HCT116 (cell line): ENCODE measurements around the gene C1orf122. TPM values are rescaled to one million over a fixed set of nuclear protein-coding genes. Genes with fewer than 3 reads are reported as not detected.

Experiments
- ATAC-seq: fragments of 200-7000 bp; cut with Tn5 transposase; 2 replicates; pipeline ENCODE4 v1.9.1; 2020; ENCODE audit warnings: mild to moderate bottlenecking, moderate library complexity
- BruUV-seq: library from RNA; stranded (reverse); fragments of 400-500 nt; replicated peaks from 2 replicates; lab custom pipeline; 2021; lab: Mats Ljungman, UMichigan
- CTCF ChIA-PET: fragments of 300-600 bp; sonication (Branson Sonifier 250); formaldehyde crosslinking; loops from one replicate; lab custom pipeline; 2021; ENCODE audit warnings: antibody characterized with exemption; lab: Charles Lee
- POLR2A ChIA-PET: fragments of 300-600, 350-600 bp; sonication (Branson Sonifier 250); formaldehyde crosslinking; loops from one replicate; lab custom pipeline; 2021; ENCODE audit warnings: antibody characterized with exemption; lab: Charles Lee
- RAD21 ChIA-PET, 2 experiments: fragments of 300-600 bp; sonication (Branson Sonifier 250); formaldehyde crosslinking; loops; one replicate each; lab custom pipeline; 2023; ENCODE audit warnings: low total read pairs in 2 of 2; ENCODE audit not compliant: uncharacterized antibody in 2 of 2, unreplicated experiment in 2 of 2, low non-redundant PET in 1 of 2; lab: Charles Lee
- DNase-seq: peaks from one replicate; pipeline ENCODE4 v3.0.0-alpha.2; 2010; ENCODE audit warnings: low read depth, low spot score
- H2AFZ ChIP-seq: fragments of 200-600 bp; shearing (Covaris generic), sonication (generic); 2 replicates; pipeline ENCODE4 v1.6.1; 2017; ENCODE audit warnings: low read depth, mixed run types, mixed read lengths, antibody characterized with exemption, low read length; ENCODE audit not compliant: poor library complexity, severe bottlenecking
- H3K27ac ChIP-seq: 2 replicates; pipeline ENCODE4 v1.5.1; 2012; ENCODE audit warnings: low read depth, low read length
- H3K27me3 ChIP-seq: fragments of 200-600 bp; sonication (generic); 2 replicates; pipeline ENCODE4 v1.6.1; 2016; ENCODE audit warnings: mixed run types, low read length, mixed read lengths; ENCODE audit not compliant: insufficient read depth
- H3K36me3 ChIP-seq, 2 experiments: fragments of 200-500 bp in 1 of 2; fragments of 200-600 bp in 1 of 2; sonication (Bioruptor generic) in 1 of 2; sonication (generic) in 1 of 2; 2 replicates each; pipeline versions ENCODE4 v1.5.1 to v1.6.1; 2014 to 2016; ENCODE audit warnings: low read length in 2 of 2, inconsistent platforms in 1 of 2, mixed read lengths in 1 of 2, mixed run types in 1 of 2; ENCODE audit not compliant: insufficient read depth in 2 of 2, control insufficient read depth in 1 of 2
- H3K4me1 ChIP-seq, 2 experiments: fragments of 200-600 bp in 1 of 2; sonication (generic) in 1 of 2; 2 replicates each; pipeline versions ENCODE4 v1.5.1 to v1.6.1; 2012 to 2017; ENCODE audit warnings: low read length in 2 of 2, inconsistent platforms in 1 of 2, mild to moderate bottlenecking in 1 of 2, mixed read lengths in 1 of 2, mixed run types in 1 of 2, moderate library complexity in 1 of 2; ENCODE audit not compliant: insufficient read depth in 2 of 2, control insufficient read depth in 1 of 2
- H3K4me2 ChIP-seq: fragments of 200-600 bp; sonication (generic); 2 replicates; pipeline ENCODE4 v1.6.1; 2017; ENCODE audit warnings: mixed run types, low read length, mixed read lengths
- H3K4me3 ChIP-seq, 2 experiments: fragments of 200-600 bp in 1 of 2; sonication (generic) in 1 of 2; replicated peaks in 1 of 2; 2 replicates each; pipeline ENCODE4 v1.5.1; 2011 to 2016; ENCODE audit warnings: low read length in 2 of 2, control low read depth in 1 of 2, low read depth in 1 of 2, mild to moderate bottlenecking in 1 of 2, mixed read lengths in 1 of 2, mixed run types in 1 of 2
- H3K79me2 ChIP-seq: fragments of 200-600 bp; sonication (generic); 2 replicates; pipeline ENCODE4 v1.6.1; 2017; ENCODE audit warnings: mild to moderate bottlenecking, mixed run types, low read length, moderate library complexity, mixed read lengths; ENCODE audit not compliant: insufficient read depth
- H3K9ac ChIP-seq: fragments of 200-600 bp; sonication (generic); 2 replicates; pipeline ENCODE4 v1.6.1; 2016; ENCODE audit warnings: low read length, mixed read lengths
- H3K9me2 ChIP-seq: fragments of 200-600 bp; sonication (generic), shearing (Covaris generic); 2 replicates; pipeline ENCODE4 v1.6.1; 2017; ENCODE audit warnings: mixed run types, mild to moderate bottlenecking, moderate library complexity; ENCODE audit not compliant: insufficient read depth
- H3K9me3 ChIP-seq, 2 experiments: fragments of 200-500 bp in 1 of 2; fragments of 200-600 bp in 1 of 2; sonication (Bioruptor generic) in 1 of 2; sonication (generic) in 1 of 2; 2 replicates each; pipeline ENCODE4 v1.6.1; 2014 to 2017; ENCODE audit warnings: low read length in 2 of 2, mixed read lengths in 2 of 2, inconsistent platforms in 1 of 2, low read depth in 1 of 2, mild to moderate bottlenecking in 1 of 2, mixed run types in 1 of 2, moderate library complexity in 1 of 2; ENCODE audit not compliant: control insufficient read depth in 1 of 2, insufficient read depth in 1 of 2
- H4K20me1 ChIP-seq: fragments of 200-600 bp; sonication (generic), shearing (Covaris generic); 2 replicates; pipeline ENCODE4 v1.6.1; 2017; ENCODE audit warnings: mixed run types, mild to moderate bottlenecking, moderate library complexity; ENCODE audit not compliant: insufficient read depth
- CBX3 ChIP-seq: IDR thresholded peaks from 2 replicates; pipeline ENCODE4 v1.6.1; 2012; ENCODE audit warnings: low read depth
- CEBPB ChIP-seq: IDR thresholded peaks from 2 replicates; pipeline ENCODE4 v1.6.1; 2012; ENCODE audit warnings: low read depth
- ELF1 ChIP-seq: IDR thresholded peaks from 2 replicates; pipeline ENCODE4 v1.6.1; 2012; ENCODE audit warnings: low read depth, borderline replicate concordance
- FOSL1 ChIP-seq: IDR thresholded peaks from 2 replicates; pipeline ENCODE4 v1.6.1; 2012; ENCODE audit warnings: low read depth
- RAD21 ChIP-seq: IDR thresholded peaks from 2 replicates; pipeline ENCODE4 v1.6.1; 2012; ENCODE audit warnings: low read depth, mild to moderate bottlenecking
- SIN3A ChIP-seq: IDR thresholded peaks from 2 replicates; pipeline ENCODE4 v1.6.1; 2012; ENCODE audit warnings: low read depth
- SP1 ChIP-seq: IDR thresholded peaks from 2 replicates; pipeline ENCODE4 v1.6.1; 2012; ENCODE audit warnings: low read depth
- SRF ChIP-seq: IDR thresholded peaks from 2 replicates; pipeline ENCODE4 v1.6.1; 2012; ENCODE audit warnings: low read depth
- TCF7L2 ChIP-seq: IDR thresholded peaks from 2 replicates; pipeline ENCODE4 v1.7.0; 2011; ENCODE audit warnings: borderline replicate concordance, inconsistent platforms; ENCODE audit not compliant: insufficient read depth, insufficient read length; ENCODE audit errors: extremely low read depth
- ZNF274 ChIP-seq: fragments of 200-500 bp; sonication (Bioruptor generic); IDR thresholded peaks from 2 replicates; pipeline ENCODE4 v1.6.1; 2014; ENCODE audit warnings: mild to moderate bottlenecking, low read depth, low read length, inconsistent platforms
- intact Hi-C: fragments of 100-400 bp; cut with micrococcal nuclease; formaldehyde crosslinking; loops from 2 replicates; pipeline ENCODE4 v1.10.0; 2022
- total RNA-seq: library from RNA; stranded (reverse); gene quantifications from one replicate; pipeline ENCODE4 v1.2.1, GENCODE V29; 2021; ENCODE audit not compliant: unreplicated experiment
- TF ChIP-seq, protein P1 (sequence below), 3 experiments: fragments of 200-600 bp in 1 of 3; sonication (generic) in 1 of 3; IDR thresholded peaks in 2 of 3; conservative IDR thresholded peaks in 1 of 3; 2 replicates each; pipeline ENCODE4 v1.5.1; 2012 to 2017; ENCODE audit warnings: low read depth in 2 of 3, low read length in 2 of 3, antibody characterized with exemption in 1 of 3, borderline replicate concordance in 1 of 3, control low read depth in 1 of 3, mild to moderate bottlenecking in 1 of 3, mixed read lengths in 1 of 3, mixed run types in 1 of 3, moderate library complexity in 1 of 3; ENCODE audit not compliant: insufficient read depth in 1 of 3
- TF ChIP-seq, protein P2 (sequence below): IDR thresholded peaks from 2 replicates; pipeline ENCODE4 v1.6.1; 2011; ENCODE audit warnings: mild to moderate bottlenecking, low read length, moderate library complexity; ENCODE audit not compliant: insufficient replicate concordance; ENCODE audit errors: extremely low read depth
- TF ChIP-seq, protein P3 (sequence below): IDR thresholded peaks from 2 replicates; pipeline ENCODE4 v1.6.1; 2012

The C1orf122 gene
- total RNA-seq, 1 experiment from 2014 or later = 34.2 TPM

DNA sequence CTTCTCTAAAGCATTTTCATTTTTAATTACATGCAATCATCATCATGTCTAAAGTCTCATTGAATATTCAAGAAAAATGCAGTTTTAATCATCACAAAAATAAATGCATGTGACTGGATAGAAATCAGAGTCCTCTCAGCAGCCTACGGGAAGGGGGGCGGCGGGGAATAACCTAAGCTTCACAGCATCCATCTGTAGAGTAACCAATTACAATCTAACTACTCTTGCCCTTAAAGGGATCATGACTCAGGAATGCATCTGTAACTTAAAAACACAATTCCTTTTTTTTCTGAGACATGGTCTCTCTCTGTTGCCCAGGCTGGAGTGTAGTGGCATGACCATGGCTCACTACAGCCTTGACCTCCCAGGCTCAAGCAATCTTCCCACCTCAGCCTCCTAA lies 29.2 kb downstream of the C1orf122 start:
- Histone ChIP-seq H3K9me3 (no peaks in the 10 kb centered on the region), H3K27me3 (no peaks in the 10 kb centered on the region), H3K4me1 (no peaks in the 10 kb centered on the region), H3K4me3 (no peak overlapping the region), H3K27ac (no peak overlapping the region), H2AFZ (no peak overlapping the region), H3K36me3 (peaks cover 37 to 46% of the 10 kb centered on the region in 2 experiments; a peak in 3 of 4 replicates), H3K4me2 (no peak overlapping the region), H4K20me1 (no peaks in the 10 kb centered on the region), H3K9ac (no peak overlapping the region), H3K9me2 (no peaks in the 10 kb centered on the region), H3K79me2 (peaks cover 13% of the 10 kb centered on the region)
- DNase-seq (no peak), ATAC-seq (no peak)
- intact Hi-C loops = no loop called here
- no TSS peak for BruUV-seq
- CTCF ChIA-PET = no interaction called here
- TF ChIP-seq RAD21 (no peak), ZNF274 (no peak), TCF7L2 (no peak), CEBPB (no peak), ELF1 (no peak), SRF (no peak), SP1 (no peak), SIN3A (no peak), CBX3 (no peak), FOSL1 (no peak)
- TF ChIP-seq, protein P1, sequence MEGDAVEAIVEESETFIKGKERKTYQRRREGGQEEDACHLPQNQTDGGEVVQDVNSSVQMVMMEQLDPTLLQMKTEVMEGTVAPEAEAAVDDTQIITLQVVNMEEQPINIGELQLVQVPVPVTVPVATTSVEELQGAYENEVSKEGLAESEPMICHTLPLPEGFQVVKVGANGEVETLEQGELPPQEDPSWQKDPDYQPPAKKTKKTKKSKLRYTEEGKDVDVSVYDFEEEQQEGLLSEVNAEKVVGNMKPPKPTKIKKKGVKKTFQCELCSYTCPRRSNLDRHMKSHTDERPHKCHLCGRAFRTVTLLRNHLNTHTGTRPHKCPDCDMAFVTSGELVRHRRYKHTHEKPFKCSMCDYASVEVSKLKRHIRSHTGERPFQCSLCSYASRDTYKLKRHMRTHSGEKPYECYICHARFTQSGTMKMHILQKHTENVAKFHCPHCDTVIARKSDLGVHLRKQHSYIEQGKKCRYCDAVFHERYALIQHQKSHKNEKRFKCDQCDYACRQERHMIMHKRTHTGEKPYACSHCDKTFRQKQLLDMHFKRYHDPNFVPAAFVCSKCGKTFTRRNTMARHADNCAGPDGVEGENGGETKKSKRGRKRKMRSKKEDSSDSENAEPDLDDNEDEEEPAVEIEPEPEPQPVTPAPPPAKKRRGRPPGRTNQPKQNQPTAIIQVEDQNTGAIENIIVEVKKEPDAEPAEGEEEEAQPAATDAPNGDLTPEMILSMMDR (IDR thresholded peaks at IDR 0.05 in 2 of 3, conservative IDR thresholded peaks at IDR 0.05 in 1 of 3; ENCODE audit: borderline replicate concordance in 1 of 3, insufficient read depth in 1 of 3, low read depth in 2 of 3, low read length in 2 of 3) = no peak
- TF ChIP-seq, protein P2, sequence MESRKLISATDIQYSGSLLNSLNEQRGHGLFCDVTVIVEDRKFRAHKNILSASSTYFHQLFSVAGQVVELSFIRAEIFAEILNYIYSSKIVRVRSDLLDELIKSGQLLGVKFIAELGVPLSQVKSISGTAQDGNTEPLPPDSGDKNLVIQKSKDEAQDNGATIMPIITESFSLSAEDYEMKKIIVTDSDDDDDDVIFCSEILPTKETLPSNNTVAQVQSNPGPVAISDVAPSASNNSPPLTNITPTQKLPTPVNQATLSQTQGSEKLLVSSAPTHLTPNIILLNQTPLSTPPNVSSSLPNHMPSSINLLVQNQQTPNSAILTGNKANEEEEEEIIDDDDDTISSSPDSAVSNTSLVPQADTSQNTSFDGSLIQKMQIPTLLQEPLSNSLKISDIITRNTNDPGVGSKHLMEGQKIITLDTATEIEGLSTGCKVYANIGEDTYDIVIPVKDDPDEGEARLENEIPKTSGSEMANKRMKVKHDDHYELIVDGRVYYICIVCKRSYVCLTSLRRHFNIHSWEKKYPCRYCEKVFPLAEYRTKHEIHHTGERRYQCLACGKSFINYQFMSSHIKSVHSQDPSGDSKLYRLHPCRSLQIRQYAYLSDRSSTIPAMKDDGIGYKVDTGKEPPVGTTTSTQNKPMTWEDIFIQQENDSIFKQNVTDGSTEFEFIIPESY = no peak
- TF ChIP-seq, protein P3, sequence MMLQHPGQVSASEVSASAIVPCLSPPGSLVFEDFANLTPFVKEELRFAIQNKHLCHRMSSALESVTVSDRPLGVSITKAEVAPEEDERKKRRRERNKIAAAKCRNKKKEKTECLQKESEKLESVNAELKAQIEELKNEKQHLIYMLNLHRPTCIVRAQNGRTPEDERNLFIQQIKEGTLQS = no peak
- RAD21 ChIA-PET = no interaction called here
- POLR2A ChIA-PET = no interaction called here
